GM04504 (cell line): Measurements from ENCODE around the gene ITPKA.

ENCODE experiments used
- DNase-seq: peaks from one replicate; pipeline ENCODE4 v3.0.0-alpha.2; 2012; ENCODE audit warnings: low read depth

The ITPKA gene

DNA sequence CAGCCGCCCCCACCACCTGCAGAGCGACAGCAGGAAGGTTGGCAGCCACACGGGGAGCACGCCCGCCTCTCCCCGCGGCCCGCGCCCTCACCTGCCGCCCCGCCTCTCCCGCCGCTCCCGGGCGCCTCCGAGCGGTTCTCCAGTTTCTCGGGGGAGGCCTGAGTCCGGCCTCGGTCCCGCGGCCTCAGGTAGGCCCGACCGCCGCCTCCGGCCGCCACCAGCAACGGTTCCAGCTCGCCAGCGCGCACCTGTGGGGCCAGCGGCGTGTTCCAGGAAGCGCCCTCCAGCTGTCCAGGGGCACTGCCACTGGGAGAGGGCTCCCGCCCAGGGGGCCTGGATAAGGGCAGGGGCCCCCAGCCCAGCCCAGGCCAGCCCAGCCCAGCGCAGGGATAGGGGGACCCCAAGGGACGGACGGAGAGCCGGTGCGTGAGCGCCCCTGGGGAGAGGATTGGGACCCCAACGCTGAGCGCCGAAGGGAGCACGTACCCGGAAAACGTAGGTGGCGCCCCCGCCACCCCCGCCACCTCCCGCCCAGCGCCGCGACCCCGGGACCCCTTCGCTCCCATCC is 17.7 kb downstream of the ITPKA start:
- DNase-seq = no peak

DNA sequence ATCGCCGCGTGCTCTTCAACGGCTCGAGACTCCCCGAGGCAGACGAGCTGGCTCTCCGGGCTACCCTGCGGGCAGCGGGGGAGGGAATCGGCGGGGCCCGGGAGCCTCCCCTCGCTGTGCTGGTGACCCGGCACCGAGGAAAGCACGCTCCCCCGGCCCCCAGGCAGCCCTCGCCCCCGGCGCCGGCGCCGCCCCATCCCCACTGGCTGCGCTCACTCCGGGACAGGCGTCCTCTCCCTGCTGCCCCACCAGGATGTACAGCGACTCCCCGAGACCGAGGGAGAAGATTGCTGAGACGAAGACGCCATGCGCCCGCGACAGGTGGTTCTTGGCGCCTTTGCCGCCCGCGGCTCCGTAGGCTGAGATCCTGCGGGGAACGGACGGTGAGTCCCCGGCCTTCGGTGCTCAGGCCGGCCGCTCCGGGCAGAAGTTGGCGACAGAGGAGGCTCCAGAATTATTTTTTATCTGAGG is 18.3 kb downstream of the ITPKA start:
- DNase-seq = no peak

DNA sequence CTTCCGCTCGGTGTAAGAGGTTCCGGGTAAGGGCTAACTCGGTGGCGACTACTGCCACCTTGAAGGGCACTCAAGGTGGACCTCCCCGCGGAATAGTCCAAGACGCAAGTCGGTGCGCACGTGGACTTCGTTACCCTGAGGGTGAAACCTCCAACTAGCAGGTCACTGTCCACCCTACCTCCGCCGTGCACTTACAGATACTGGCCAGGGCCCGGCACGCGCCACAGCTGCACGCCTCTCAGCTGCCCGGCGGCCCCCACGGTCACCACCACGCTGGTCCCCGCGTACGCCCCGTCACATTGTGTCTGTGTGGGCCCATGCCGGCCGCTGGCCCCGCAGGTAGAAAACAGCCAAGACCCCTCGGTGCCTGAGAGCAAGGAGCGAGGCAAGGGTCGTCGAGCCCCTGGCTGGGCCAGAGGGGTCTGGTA is 18.9 kb downstream of the ITPKA start:
- DNase-seq = no peak

DNA sequence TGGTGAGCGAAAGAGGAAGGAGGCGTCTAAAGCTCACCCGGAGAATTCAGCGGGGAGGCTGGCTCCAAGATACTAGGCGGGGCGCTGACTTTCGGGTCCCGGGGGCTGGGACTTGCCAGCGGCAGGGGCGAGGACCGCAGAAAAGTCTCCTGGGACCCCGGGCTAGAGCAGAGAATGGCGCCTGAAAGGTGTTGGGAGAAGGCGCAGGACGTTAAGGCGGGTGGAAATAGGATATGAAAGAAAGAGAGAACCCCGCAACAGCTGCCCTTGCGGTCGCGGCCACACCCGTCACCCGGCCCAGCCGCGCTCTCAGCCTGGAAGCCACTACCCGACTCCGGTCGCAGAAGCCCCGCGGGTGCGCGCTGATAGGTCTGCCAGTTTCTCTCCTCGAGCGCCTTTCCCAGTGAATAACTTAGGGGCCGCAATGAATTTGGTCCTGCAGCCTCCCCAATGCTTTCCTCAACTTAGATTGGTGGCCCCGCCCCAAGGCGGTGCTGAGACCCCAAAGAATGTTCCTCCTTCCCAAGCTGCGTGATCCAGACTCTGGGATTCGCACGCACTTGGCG is 19.3 kb downstream of the ITPKA start:
- no peak for DNase-seq

DNA sequence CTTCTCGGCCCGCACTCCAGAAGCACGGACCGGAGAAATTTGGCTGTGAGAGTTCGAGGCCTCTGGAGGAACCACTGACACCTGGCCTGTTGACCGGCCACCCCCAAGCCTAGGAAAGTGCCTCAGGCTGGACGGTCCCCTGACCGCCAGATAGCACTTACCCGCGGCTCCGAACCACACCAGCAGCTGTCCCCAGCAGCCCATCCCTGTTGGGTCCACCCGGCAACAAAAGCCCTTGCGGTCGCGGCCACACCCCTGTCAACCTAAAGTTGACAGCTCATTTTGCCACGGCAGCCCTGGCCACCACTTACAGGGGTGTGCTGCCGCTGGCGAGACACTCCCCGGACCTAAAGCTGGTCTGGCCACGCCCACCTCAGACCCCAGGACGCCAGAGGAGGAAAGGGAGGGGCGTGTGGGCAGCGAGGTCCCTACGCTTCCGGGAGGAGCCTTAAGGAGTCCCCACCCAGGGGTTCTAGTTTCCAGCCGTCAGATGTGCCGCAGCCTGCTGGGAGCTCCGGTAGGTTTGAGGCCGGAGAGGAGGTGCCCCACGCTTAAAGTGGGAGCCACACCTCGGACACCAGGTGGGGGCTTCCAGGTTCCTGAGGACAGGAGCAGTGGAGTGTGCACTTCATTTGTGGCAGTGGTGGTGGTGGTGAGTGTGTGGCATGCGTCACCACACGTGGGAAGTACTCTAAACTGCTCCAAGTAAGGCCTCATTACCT is 20.0 kb downstream of the ITPKA start, which contains the start of gene LTK:
Gene LTK (minus strand): TSS at position 322 of the 722 bp plus-strand sequence. CDS start 118 bp downstream, at position 204.
- no peak for DNase-seq

DNA sequence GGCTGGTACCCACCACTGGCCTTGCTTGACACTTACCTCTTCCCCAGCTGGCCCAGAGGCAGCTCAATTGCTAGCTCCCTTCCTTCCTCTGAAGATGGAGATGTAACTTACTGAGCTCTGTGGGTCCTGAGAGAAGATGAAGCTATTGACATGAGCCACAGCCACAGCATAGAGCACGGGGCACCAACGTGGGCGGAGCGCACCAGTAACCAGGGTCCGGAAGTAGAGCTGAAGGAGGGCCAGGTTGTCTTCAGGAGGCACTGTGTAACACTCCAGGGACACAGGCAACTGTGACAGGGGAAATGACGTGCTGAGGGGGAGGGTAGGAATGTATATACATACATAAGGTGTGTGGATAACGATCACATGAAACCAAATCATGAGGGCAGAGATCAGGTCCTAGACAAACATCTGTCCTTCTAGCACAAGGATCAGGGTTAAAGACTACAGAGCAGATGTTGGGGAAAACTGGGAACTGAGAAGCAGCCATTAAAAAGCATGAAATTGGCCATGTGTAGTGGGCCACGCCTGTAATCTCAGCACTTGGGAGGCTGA is 24.3 kb downstream of the ITPKA start:
- DNase-seq = no peak

DNA sequence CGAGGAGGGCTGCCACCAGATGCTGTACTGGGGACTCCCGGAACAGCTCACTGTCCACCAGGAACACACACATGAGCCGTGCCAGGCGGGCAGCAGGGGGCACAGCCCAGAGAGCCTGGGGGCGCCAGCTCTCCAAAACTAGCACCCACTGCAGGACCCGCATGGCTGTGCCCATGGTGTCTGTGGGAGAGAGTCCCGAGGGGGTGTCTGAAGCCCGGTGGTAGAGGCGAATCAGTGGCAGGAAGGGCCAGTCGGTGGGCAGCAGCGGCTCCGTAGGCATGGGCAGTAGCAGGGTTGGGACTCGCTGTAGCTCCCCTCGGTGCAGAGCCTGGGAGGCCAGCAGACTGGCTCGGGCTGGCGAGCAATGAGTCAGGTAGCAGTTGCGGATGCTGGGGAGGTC is 27.0 kb downstream of the ITPKA start:
- DNase-seq = no peak

DNA sequence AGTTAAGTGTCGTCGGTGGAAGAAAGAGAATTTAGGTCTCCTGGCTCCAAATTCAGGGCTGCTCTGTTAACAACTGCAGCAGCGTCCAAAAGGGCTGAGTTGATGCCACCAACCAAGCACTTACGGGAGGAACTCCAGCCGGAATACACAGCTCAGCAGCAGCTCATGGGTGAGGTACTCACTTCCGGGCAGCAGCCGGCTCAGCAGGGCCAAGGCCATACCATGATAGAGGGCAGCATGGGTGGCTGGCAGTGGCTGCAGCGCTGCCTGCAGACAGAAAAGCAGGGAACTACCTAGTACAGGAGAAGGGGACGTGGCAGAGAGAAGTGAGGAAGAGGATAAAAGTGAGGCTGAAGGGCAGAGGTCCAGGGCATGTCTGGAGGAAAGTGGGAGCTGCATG is 27.9 kb downstream of the ITPKA start:
- no peak for DNase-seq

DNA sequence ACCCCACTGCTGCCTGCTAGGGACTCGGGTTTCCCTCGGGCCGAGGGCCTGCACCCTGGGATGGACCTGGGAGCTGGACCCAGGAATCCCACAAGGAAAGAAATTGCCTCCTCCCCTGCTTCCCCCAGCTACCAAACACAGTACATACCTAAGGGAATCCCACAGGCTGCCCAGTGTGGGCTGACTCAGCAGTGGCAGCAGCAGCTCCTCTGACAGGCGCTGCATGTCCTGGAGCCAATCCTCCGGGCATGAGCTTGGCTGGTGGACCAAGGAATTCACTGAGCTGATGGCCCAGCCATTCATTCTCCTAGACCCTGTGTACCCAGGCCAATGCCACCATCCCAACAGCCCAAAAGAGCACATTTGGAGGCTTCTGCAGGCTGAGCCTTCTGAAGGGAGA is 29.4 kb downstream of the ITPKA start:
- no peak for DNase-seq

DNA sequence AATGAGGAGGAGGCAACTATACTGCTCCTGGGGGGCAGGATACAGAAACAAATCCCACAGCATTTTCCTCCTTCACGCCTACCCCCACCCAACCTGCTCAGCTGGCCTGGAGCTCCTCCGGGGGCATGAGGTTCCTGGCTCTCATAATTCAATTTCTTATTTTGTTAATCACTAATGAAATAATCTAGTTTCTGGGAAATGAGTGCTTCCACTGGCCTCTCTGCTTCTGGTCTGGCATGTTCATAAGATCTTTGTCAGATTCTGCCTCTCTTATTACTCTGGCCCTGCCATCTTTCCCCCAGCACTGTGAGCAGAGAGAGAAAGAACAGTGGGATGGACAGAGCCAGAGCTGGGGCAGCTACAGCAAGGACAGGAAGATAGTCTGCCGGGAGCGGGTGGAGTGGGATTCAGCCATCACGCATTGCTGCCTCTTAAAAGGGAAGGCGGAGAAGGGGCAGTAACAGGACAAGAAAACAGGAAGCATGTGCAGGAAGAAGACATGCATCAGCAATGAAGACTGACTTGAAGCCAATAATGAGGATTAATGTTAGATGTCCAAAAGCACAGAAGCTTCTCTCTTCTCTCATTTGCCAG is 36.8 kb downstream of the ITPKA start:
- DNase-seq = no peak

DNA sequence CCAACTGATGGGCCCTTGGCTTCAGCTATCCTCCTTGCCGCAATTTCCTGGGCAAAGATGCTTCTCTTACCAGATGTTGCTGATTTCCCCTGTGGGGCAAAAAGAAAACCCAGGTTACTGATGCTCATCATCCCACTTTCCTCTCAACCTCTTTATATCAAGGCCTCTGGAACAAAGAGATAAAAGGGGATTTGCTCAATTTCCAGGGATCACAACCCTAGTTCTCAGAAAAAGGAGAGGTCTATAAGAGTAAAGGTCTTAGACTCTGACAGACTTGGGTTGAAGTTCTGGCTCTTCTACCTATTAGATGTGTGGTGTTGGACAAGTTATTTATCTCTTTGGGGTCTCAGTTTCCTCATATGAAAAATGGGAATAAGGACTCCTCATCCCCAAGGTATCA is 41.9 kb downstream of the ITPKA start:
- no peak for DNase-seq

DNA sequence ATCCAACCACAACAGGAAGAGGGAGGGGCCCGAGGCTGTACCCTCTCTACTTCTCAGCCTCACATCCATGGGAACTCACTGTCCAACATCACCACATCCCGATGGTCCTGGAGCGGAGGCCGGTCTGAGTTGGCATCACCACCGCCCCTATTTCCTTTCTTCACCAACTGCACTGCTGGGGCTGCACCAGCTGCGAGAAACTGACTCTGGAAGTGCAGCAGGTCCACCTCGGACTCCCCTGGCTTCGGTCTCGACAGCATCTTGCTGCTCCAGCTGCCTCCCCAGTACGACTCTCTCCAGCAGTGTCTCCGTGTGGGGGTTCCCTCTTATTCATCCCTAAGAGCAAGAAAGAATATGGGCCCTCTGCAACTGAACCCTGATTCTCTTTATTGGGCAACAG is 43.2 kb downstream of the ITPKA start:
- no peak for DNase-seq

DNA sequence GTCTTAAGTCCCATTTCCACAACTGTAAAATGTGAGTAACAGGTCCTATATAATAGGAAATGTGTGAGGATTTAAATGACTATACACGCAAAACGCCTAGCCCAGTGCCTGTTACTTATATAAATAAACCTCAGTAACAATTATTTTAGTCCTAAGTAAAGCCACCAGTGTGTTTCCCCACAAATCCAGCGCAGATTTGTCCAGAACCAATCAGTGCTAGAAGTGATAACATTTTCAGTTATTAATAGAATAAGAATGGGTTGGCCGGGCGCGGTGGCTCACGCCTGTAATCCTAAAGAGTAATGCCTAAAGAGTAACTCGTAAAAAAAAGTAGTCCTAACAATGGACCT is 49.8 kb downstream of the ITPKA start:
- no peak for DNase-seq

DNA sequence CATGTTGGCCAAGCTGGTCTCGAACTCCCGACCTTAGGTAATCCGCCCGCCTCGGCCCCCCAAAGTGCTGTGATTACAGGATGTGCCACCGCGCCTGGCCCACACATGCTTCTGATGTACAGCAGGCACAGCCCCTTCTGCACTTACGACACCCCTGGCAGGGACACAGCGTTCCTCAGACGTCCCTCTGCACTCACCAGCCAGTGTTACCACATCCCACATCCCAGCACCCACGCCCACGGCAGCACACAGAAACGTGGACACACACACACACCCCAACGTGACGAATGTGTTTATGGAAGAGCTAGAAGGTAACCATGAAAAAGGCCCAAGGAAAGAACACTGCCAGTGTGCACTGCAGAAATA is 51.0 kb downstream of the ITPKA start:
- peak; percentile 27 for DNase-seq

DNA sequence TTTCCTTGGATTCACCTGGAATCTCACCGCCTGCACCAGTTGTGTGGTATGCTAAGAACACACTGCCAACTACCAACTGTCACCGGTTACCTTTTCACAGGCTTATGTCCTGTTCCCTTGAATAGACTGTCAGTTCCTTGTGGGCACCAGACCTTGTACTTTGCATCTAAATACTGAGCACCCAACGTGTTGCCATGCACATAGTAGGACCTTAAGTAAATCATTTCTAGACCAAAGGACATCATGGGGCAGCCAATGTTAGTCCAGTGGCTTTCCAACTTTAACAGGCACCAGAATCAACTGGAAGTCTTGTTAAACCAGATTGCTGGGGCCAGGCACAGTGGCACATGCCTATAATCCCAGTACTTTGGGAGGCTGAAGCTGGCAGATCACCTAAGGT is 51.5 kb downstream of the ITPKA start:
- no peak for DNase-seq

DNA sequence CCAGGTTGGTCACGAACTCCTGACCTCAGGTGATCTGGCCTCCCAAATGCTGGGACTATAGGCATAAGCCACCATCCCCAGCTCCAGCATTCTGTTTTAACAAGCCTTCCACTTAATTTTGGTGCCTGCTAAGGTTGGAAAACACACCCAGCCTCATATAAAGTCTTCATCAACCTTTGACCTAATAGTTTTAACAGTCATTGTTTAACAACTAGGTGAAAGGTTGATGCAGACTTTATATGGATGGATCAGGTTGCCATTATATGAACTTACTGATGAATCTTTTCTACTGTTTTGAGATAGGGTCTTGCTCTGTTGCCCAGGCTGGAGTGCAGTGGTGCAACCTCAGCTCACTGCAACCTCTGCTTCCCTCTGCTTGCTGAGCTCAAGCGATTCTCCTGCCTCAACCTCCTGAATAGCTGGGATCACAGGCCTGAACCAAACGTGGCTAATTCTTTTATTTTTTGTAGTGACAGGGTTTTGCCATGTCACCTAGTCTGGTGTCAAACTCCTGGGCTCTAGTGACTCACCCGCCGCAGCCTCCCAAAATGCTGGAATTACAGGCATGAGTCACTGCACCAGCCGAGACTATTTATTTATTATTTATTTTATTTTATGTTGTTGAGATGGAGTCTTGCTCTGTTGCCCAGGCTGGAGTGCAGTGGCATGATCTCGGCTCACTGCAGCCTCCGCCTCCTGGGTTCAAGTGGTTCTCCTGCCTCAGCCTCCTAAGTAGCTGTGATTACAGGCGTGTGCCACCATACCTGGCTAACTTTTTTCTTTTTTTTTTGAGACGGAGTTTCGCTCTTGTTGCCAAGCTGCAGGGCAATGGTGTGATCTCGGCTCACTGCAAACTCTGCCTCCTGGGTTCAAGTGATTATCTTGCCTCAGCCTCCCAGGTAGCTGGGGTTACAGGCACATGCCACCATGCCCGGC is 53.4 kb downstream of the ITPKA start:
- peak; percentile 38 for DNase-seq

DNA sequence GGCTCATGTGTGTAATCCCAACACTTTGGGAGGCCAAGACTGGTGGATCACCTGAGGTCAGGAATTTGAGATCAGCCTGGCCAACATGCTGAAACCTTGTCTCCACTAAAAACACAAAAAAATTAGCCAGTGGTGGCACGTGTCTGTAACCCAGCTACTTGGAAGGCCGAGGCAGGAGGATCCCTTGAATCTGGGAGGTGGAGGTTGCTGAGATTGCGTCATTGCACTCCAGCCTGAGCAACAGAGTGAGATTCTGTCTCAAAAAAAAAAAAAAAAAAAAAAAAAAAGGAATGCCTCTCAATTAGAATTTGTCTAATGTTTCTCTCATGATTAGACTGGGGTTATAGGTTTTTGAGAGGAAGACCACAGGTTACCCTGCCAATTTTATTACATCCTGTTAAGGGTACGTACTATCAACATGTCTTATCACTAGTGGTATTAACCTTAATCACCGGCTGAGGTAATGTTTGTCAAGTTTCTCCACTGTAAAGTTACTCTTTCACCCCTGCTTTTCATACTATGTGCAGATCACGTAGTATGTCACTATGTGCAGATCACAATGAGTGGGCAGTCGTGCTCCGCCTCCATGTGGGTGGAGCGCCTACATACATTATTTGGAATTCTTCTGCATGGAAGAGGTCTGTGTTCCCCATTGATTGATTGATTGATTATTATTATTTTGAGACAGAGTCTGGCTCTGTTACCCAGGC is 56.5 kb downstream of the ITPKA start:
- DNase-seq = no peak
